ENCODE data around the gene CD247. TPM values are rescaled to one million over a fixed set of nuclear protein-coding genes. Genes with fewer than 3 reads are reported as not detected.

The CD247 gene
- total RNA-seq, 3 donors from 2014 or later, result 4.6 to 6.1 (median 4.6) TPM

- TF ChIP-seq CTCF (IDR thresholded peaks at IDR 0.05), result no peak
- no peak for ATAC-seq
- Histone ChIP-seq H3K36me3 (ENCODE audit: low read depth) (no peaks in the 10 kb centered on the region), H3K4me1 (ENCODE audit: low read depth) (no peaks in the 10 kb centered on the region), H3K4me3 (no peak overlapping the region), H3K9me3 (no peaks in the 10 kb centered on the region)
- intact Hi-C loops (cut with DNase I, micrococcal nuclease), result no loop called here
- DNase-seq, result no peak
Measured at GRCh38 chr1:167467126-167467710, 51.1 kb downstream of the CD247 start.

GRCh38 chr1:167465743-167466142 lies 52.6 kb downstream of the CD247 start:
- intact Hi-C loops (cut with DNase I, micrococcal nuclease), result no loop called here
- no peak for DNase-seq

GRCh38 chr1:167465018-167465417 lies 53.3 kb downstream of the CD247 start:
- Histone ChIP-seq H3K4me3 (no peak overlapping the region), H3K4me1 (ENCODE audit: low read depth) (no peaks in the 10 kb centered on the region), H3K36me3 (ENCODE audit: low read depth) (no peaks in the 10 kb centered on the region), H3K9me3 (no peaks in the 10 kb centered on the region)
- no peak for DNase-seq
- TF ChIP-seq CTCF (IDR thresholded peaks at IDR 0.05), result no peak
- no peak for ATAC-seq
- intact Hi-C loops (cut with DNase I, micrococcal nuclease), result no loop called here

More at GRCh38 chr1:167465743-167466142, 52.6 kb downstream of the CD247 start:
- no peaks in the 10 kb centered on the region for H3K9me3 ChIP-seq
- no peak for TF ChIP-seq CTCF (IDR thresholded peaks at IDR 0.05)
- no peak overlapping the region for H3K4me3 ChIP-seq
- no peak for ATAC-seq
- H3K36me3 ChIP-seq (ENCODE audit: low read depth), result no peaks in the 10 kb centered on the region
- H3K4me1 ChIP-seq (ENCODE audit: low read depth), result no peaks in the 10 kb centered on the region

- intact Hi-C loops (cut with DNase I, micrococcal nuclease), result no loop called here
- TF ChIP-seq CTCF (IDR thresholded peaks at IDR 0.05), result no peak
- ATAC-seq, result no peak
- Histone ChIP-seq H3K4me1 (ENCODE audit: low read depth) (no peaks in the 10 kb centered on the region), H3K36me3 (ENCODE audit: low read depth) (no peaks in the 10 kb centered on the region), H3K9me3 (no peaks in the 10 kb centered on the region), H3K4me3 (no peak overlapping the region)
- no peak for DNase-seq
Measured at GRCh38 chr1:167463875-167464575, 54.3 kb downstream of the CD247 start.

GRCh38 chr1:167463080-167463479 lies 55.2 kb downstream of the CD247 start:
- DNase-seq (no peak), ATAC-seq (no peak)
- intact Hi-C loops (cut with DNase I, micrococcal nuclease), result no loop called here
- Histone ChIP-seq H3K9me3 (no peaks in the 10 kb centered on the region), H3K36me3 (ENCODE audit: low read depth) (no peaks in the 10 kb centered on the region), H3K4me1 (ENCODE audit: low read depth) (no peaks in the 10 kb centered on the region), H3K4me3 (no peak overlapping the region)
- no peak for TF ChIP-seq CTCF (IDR thresholded peaks at IDR 0.05)
